HG02642 (cell line): Measurements from ENCODE around the gene TMEM117.
A peak's percentile ranks its signal among the peaks of the same experiment; 100 is the strongest.
"Not testable (repeated sequence)": the region's sequence is repeated elsewhere in the genome, so short reads cannot be mapped to it uniquely, and the experiment has no call there.

Experiments
- ATAC-seq: cut with Tn5 transposase; IDR thresholded peaks from one replicate; pipeline ENCODE4 v1.9.1; 2021; ENCODE audit warnings: mild to moderate bottlenecking; ENCODE audit not compliant: unreplicated experiment, poor library complexity

Gene TMEM117

DNA sequence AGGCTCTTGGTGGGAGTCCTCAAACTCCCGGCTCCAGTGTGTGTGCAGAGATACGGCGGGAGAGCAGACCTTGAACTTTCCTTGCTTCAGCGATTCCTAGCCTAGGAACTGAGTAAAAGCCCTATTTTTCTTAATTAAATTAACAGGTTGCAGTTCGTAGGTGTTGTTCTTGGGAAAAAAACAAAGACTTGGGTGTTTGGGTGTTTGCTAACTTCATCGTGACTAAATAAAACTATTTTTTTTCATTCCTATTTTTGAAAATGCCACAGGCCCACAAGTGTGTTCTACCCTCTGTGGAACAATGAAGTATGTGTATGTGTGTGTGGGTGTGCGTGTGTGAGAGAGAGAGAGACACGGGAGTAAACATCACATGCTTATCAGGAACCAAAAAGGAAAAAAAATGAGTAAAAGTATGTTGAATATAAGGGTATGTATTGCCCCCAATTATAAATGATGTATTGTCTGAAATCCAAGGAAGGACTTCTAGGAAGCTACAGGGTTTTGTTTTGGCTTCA is 651 bp downstream of the TMEM117 start:
- peak; percentile 16 for ATAC-seq

DNA sequence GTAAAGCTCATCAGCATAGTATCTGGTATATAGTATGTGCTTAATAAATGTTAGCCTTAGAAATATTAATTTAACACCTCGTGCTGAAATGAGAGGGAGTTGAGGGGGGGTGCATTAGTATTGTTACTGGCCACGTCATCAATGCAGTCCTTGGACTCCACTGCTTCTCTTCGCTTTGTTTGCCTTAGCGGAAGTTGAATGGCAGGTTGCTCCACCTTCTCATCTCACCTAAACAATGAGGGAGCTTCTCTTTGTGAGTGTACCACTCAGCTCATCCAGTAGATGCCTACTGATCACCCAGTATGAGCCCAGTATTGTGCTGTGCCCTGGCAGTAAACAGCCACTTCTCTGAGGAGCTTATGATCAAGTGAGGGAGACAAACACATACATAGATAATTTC is 4.5 kb downstream of the TMEM117 start:
- no peak for ATAC-seq

GRCh38 chr12:43841253-43841652 is 5.4 kb downstream of the TMEM117 start:
- no peak for ATAC-seq

- ATAC-seq: no peak
Measured at GRCh38 chr12:43842259-43842658, 6.4 kb downstream of the TMEM117 start.

- not testable (repeated sequence) for ATAC-seq
Measured at GRCh38 chr12:43847425-43848225, 11.7 kb downstream of the TMEM117 start.

DNA sequence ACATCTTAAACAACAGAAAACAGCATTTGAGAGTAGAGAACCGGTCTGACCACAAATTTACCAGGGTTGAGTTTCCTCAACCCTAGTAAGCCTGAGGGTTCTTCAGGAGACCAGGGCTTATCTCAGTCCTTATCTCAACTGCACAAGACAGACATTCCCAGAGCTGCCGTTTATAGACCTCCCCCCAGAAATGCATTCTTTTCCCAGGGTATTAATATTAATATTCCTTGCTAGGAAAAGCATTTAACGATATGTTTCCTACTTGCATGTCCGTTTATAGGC is 12.3 kb downstream of the TMEM117 start:
- ATAC-seq: no peak

- ATAC-seq: no peak
Measured at GRCh38 chr12:43848786-43849185, 12.9 kb downstream of the TMEM117 start.

DNA sequence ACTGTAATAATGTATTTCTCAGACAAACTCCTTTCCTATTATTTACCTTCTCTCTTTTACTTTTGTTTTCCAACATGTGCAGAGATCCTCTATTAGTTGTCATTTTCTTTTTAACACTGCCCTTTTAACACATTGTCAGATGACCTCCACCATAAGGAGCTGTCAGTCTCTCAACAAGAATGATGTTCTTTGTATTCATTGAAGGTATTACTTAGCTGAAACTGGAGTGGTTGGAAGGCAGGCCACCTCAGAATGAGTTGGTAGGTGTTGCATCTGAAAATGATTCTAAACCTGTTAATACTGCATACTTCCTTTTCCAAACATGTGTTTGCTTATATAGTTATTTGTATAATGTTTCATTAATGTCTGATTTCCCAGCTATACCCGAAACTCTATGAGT is 16.9 kb downstream of the TMEM117 start:
- no peak for ATAC-seq

GRCh38 chr12:43856972-43857371 is 21.1 kb downstream of the TMEM117 start:
- ATAC-seq: no peak

DNA sequence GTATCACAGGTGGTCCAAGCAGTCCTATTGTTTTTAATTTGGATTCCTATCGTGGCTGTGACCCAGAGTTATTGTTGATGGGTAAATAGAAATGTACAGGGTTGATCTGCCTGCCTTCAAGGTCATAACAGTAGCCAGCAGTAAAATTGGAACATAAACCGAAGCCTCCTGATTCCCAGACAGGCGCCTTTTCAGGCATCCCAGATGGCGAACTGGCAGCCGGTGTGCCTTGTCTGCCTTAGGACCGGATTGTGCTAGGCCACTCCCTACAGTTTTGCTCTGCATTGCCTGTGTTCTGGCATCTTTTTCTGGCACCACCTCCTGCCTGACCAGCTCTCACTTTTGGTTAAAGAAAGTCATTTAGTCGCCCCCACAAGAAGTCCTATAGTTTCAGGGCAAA is 22.2 kb downstream of the TMEM117 start:
- no peak for ATAC-seq

- ATAC-seq: no peak
Measured at GRCh38 chr12:43858991-43859390, 23.1 kb downstream of the TMEM117 start.

GRCh38 chr12:43861015-43861839 is 25.3 kb downstream of the TMEM117 start:
- no peak for ATAC-seq

DNA sequence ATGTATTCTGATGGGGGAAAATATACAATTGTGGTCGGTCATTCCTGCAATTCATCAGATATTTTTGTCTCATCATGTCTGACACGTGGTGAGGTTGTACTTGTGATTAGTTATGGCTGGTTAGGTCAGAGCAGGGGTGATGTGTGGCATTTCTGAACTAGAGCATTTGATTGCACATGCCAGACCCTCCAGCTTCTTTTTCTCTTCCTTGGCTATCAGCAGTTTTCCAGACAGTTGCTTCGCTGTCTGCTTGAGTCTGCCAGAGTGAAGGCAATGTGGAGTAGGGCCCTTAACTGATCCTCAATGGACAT is 25.9 kb downstream of the TMEM117 start:
- ATAC-seq: no peak

GRCh38 chr12:43863770-43864366 is 28.0 kb downstream of the TMEM117 start:
- no peak for ATAC-seq

DNA sequence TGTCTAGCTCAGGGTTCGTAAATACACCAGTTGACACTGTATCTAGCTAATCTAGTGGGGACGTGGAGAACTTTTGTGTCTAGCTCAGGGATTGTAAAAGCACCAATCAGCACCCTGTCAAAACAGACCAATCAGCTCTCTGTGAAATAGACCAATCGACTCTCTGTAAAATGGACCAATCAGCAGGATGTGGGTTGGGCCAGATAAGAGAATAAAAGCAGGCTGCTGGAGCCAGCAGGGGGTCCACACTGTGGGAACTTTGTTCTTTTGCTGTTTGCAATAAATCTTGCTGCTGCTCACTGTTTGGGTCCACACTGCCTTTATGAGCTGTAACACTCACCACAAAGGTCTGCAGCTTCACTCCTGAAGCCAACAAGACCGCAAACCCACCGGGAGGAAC is 28.7 kb downstream of the TMEM117 start:
- not testable (repeated sequence) for ATAC-seq

GRCh38 chr12:43869184-43869583 is 33.3 kb downstream of the TMEM117 start:
- no peak for ATAC-seq

DNA sequence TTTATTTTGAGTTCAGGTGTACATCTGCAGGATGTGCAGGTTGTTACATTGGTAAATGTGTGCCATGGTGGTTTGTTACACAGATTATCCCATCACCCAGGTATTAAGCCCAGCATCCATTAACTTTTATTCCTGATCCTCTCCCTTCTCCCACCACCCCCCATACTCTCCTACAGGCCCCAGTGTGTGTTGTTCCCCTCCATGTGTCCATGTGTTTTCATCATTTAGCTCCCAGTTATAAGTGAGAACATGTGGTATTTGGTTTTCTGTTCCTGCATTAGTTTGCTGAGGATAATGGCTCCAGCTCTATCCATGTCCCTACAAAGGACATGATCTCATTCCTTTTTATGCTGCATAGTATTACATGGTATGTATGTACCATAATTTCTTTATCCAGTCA is 33.9 kb downstream of the TMEM117 start:
- ATAC-seq: not testable (repeated sequence)

- ATAC-seq: not testable (repeated sequence)
Measured at GRCh38 chr12:43871258-43871657, 35.4 kb downstream of the TMEM117 start.

- no peak for ATAC-seq
Measured at GRCh38 chr12:43872396-43872795, 36.5 kb downstream of the TMEM117 start.

DNA sequence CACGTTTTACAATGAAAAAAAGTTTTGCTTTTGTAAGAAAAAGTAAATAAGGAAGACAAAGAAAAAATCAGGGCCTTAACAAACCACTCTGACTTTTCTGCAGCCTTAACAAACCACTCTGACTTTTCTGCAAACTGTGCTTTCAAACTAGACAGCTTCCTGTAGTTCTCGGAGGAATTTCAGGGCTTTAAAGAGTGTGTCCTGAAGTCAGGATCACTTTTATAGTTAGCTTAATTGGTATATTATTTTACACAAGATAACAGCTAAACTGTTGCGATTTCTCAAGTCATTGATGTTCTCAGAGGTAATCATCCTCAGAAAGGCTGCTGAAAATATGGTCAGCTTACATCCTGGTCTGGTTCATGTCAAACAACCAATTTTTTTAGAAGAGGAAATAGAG is 42.2 kb downstream of the TMEM117 start:
- no peak for ATAC-seq

DNA sequence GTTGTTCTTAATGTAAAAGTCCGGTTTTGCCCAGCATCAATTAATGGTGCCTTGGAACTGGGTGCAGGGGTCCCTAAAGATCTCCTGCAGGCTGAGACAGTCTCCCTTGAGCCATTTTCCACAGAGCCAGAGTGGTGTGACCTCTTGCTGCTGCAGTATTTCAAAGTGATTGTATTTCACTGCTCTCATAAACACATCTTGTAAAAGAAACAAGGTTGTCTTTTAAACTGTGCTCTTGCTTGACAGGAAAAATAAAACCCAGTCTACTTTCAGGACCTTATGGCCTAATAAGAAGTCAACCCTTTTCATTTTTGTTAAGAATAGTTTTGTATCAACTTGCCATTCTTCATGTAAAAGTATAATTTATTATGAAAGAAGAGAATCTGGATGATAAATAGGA is 44.7 kb downstream of the TMEM117 start:
- no peak for ATAC-seq
